Astrocyte (in vitro differentiated cells and primary cell): ENCODE data around the gene SBF2. TPM values are rescaled to one million over a fixed set of nuclear protein-coding genes. Genes with fewer than 3 reads are reported as not detected.

Experiments used
- DNase-seq: peaks from one replicate; pipeline ENCODE4 v3.0.0-alpha.2; 2010; ENCODE audit warnings: low read depth
- FAIRE-seq: peaks from 2 replicates; lab custom pipeline; 2011; peaks lifted over from hg19 to GRCh38; lab: Jason Lieb, UNC
- H2AFZ ChIP-seq: 2 replicates; pipeline ENCODE4 v1.6.0; 2012; ENCODE audit warnings: low read depth, low read length, inconsistent platforms
- H3K27ac ChIP-seq: 2 replicates; pipeline ENCODE4 v1.5.1; 2011; ENCODE audit warnings: low read depth, low read length, inconsistent platforms
- H3K27me3 ChIP-seq: 2 replicates; pipeline ENCODE4 v1.6.0; 2011; ENCODE audit warnings: low read length, inconsistent platforms; ENCODE audit not compliant: insufficient read depth
- H3K36me3 ChIP-seq: 2 replicates; pipeline ENCODE4 v1.5.1; 2011; ENCODE audit warnings: low read length, inconsistent platforms; ENCODE audit not compliant: insufficient read depth
- H3K4me1 ChIP-seq: 2 replicates; pipeline ENCODE4 v1.5.1; 2011; ENCODE audit warnings: low read length, inconsistent platforms; ENCODE audit not compliant: insufficient read depth
- H3K4me2 ChIP-seq: 2 replicates; pipeline ENCODE4 v1.6.0; 2012; ENCODE audit warnings: low read length, inconsistent platforms
- H3K4me3 ChIP-seq: 2 replicates; pipeline ENCODE4 v1.5.1; 2011; ENCODE audit warnings: low read depth, mild to moderate bottlenecking, low read length, inconsistent platforms; ENCODE audit not compliant: insufficient read depth
- H3K79me2 ChIP-seq: 2 replicates; pipeline ENCODE4 v1.6.0; 2012; ENCODE audit warnings: mild to moderate bottlenecking, low read length, inconsistent platforms; ENCODE audit not compliant: insufficient read depth
- H3K9ac ChIP-seq: 2 replicates; pipeline ENCODE4 v1.6.0; 2012; ENCODE audit warnings: mild to moderate bottlenecking, low read length, inconsistent platforms
- H3K9me3 ChIP-seq: 2 replicates; pipeline ENCODE4 v1.5.1; 2012; ENCODE audit warnings: low read depth, mild to moderate bottlenecking, low read length, inconsistent platforms; ENCODE audit not compliant: insufficient read depth
- H4K20me1 ChIP-seq: 2 replicates; pipeline ENCODE4 v1.6.0; 2012; ENCODE audit warnings: low read length, inconsistent platforms; ENCODE audit not compliant: insufficient read depth
- H3K27ac Mint-ChIP-seq: one replicate; pipeline ENCODE4 v1.8.0; 2021; ENCODE audit warnings: mild to moderate bottlenecking, mixed read lengths; ENCODE audit not compliant: unreplicated experiment
- H3K27me3 Mint-ChIP-seq: one replicate; pipeline ENCODE4 v1.8.0; 2021; ENCODE audit warnings: low read depth, mixed read lengths; ENCODE audit not compliant: unreplicated experiment
- H3K36me3 Mint-ChIP-seq: one replicate; pipeline ENCODE4 v1.8.0; 2021; ENCODE audit warnings: low read depth, mixed read lengths; ENCODE audit not compliant: unreplicated experiment
- H3K4me1 Mint-ChIP-seq: one replicate; pipeline ENCODE4 v1.8.0; 2021; ENCODE audit warnings: low read depth, mixed read lengths; ENCODE audit not compliant: unreplicated experiment
- H3K4me3 Mint-ChIP-seq: one replicate; pipeline ENCODE4 v1.8.0; 2021; ENCODE audit warnings: mild to moderate bottlenecking, moderate library complexity, mixed read lengths; ENCODE audit not compliant: unreplicated experiment
- H3K9me3 Mint-ChIP-seq: one replicate; pipeline ENCODE4 v1.8.0; 2021; ENCODE audit warnings: mild to moderate bottlenecking, mixed read lengths; ENCODE audit not compliant: unreplicated experiment
- EZH2 ChIP-seq: IDR thresholded peaks from 2 replicates; pipeline ENCODE4 v1.6.1; 2012; ENCODE audit warnings: mild to moderate bottlenecking, low read length, inconsistent platforms; ENCODE audit not compliant: insufficient read depth
- total RNA-seq: library from RNA; stranded (reverse); gene quantifications from 2 replicates; pipeline ENCODE4 v1.2.1, GENCODE V29; 2021
- TF ChIP-seq, protein P1 (sequence below): IDR thresholded peaks from 2 replicates; pipeline ENCODE4 v1.5.1; 2011; ENCODE audit warnings: low read depth, mild to moderate bottlenecking, inconsistent platforms, low read length, moderate library complexity; ENCODE audit not compliant: insufficient read depth

Gene SBF2
- total RNA-seq, 1 donor from 2014 or later, result 50.0 TPM

DNA sequence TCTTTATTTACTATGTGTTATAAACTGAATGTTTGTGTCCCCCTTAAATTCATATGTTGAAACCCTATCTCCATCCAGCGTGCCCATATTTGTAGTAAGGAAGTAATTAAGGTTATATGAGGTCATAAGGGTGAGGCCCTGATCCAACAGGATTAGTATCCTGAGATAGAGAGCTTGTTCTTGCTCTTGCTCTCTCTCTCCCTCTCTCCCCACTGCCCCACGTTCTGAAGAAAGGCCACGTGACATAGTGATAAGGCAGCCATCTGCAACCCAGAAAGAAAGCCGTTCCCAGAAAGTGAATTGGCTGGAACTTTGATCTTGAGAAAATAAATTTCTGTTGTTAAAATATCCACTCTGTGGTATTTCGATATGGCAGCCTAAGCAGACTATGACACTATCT lies 417.7 kb downstream of the SBF2 start:
- no peak for TF ChIP-seq EZH2
- TF ChIP-seq, protein P1, sequence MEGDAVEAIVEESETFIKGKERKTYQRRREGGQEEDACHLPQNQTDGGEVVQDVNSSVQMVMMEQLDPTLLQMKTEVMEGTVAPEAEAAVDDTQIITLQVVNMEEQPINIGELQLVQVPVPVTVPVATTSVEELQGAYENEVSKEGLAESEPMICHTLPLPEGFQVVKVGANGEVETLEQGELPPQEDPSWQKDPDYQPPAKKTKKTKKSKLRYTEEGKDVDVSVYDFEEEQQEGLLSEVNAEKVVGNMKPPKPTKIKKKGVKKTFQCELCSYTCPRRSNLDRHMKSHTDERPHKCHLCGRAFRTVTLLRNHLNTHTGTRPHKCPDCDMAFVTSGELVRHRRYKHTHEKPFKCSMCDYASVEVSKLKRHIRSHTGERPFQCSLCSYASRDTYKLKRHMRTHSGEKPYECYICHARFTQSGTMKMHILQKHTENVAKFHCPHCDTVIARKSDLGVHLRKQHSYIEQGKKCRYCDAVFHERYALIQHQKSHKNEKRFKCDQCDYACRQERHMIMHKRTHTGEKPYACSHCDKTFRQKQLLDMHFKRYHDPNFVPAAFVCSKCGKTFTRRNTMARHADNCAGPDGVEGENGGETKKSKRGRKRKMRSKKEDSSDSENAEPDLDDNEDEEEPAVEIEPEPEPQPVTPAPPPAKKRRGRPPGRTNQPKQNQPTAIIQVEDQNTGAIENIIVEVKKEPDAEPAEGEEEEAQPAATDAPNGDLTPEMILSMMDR, result no peak
- H2AFZ ChIP-seq, result no peak overlapping the region
- no peak overlapping the region for H3K4me2 ChIP-seq
- H3K36me3 ChIP-seq, result no peaks in the 10 kb centered on the region
- H3K9me3 Mint-ChIP-seq, result peaks cover 3% of the 10 kb centered on the region
- no peaks in the 10 kb centered on the region for H3K4me1 ChIP-seq
- DNase-seq (no peak), FAIRE-seq (no peak)
- no peak overlapping the region for H3K4me3 Mint-ChIP-seq
- no peak overlapping the region for H3K9ac ChIP-seq
- peaks cover 3% of the 10 kb centered on the region for H3K36me3 Mint-ChIP-seq
- no peaks in the 10 kb centered on the region for H3K27me3 ChIP-seq
- no peak overlapping the region for H3K4me3 ChIP-seq
- H3K27ac ChIP-seq, result no peak overlapping the region
- no peak overlapping the region for H3K27ac Mint-ChIP-seq
- no peaks in the 10 kb centered on the region for H3K79me2 ChIP-seq
- H3K27me3 Mint-ChIP-seq, result no peaks in the 10 kb centered on the region
- H3K9me3 ChIP-seq, result no peaks in the 10 kb centered on the region
- H3K4me1 Mint-ChIP-seq, result peaks cover 6% of the 10 kb centered on the region
- no peaks in the 10 kb centered on the region for H4K20me1 ChIP-seq

DNA sequence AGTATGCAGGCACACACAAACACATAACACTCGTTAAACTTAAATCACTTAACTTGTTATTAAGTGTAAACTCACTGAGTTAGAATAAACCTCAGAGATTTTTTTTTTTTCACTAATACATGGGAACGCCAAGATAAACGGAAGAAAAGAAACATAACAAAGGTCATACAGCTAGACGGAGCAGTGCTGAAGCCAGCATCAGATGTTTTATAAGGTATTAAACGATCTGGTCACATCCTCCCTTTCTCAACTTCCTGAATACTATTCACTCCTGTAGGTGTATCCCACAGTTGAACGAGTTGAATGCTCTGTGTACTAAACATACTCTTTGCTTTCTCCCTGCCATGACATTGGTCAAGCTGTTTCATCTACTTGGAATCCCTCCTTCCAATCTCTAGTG lies 418.2 kb downstream of the SBF2 start:
- H3K4me3 ChIP-seq, result no peak overlapping the region
- Mint-ChIP-seq H3K4me1 (peaks cover 6% of the 10 kb centered on the region), H3K27ac (no peak overlapping the region), H3K4me3 (no peak overlapping the region), H3K27me3 (no peaks in the 10 kb centered on the region), H3K36me3 (peaks cover 3% of the 10 kb centered on the region), H3K9me3 (peaks cover 3% of the 10 kb centered on the region)
- H4K20me1 ChIP-seq, result no peaks in the 10 kb centered on the region
- H2AFZ ChIP-seq, result no peak overlapping the region
- H3K4me1 ChIP-seq, result no peaks in the 10 kb centered on the region
- no peaks in the 10 kb centered on the region for H3K36me3 ChIP-seq
- H3K9ac ChIP-seq, result no peak overlapping the region
- no peak overlapping the region for H3K27ac ChIP-seq
- no peaks in the 10 kb centered on the region for H3K79me2 ChIP-seq
- H3K9me3 ChIP-seq, result no peaks in the 10 kb centered on the region
- TF ChIP-seq EZH2, result no peak
- TF ChIP-seq, protein P1, result no peak
- no peaks in the 10 kb centered on the region for H3K27me3 ChIP-seq
- DNase-seq (no peak), FAIRE-seq (no peak)
- H3K4me2 ChIP-seq, result no peak overlapping the region

GRCh38 chr11:9875399-9875798 lies 418.6 kb downstream of the SBF2 start:
- no peaks in the 10 kb centered on the region for H3K27me3 ChIP-seq
- H3K27ac ChIP-seq, result no peak overlapping the region
- H3K4me1 Mint-ChIP-seq, result peaks cover 6% of the 10 kb centered on the region
- no peak for TF ChIP-seq EZH2
- TF ChIP-seq, protein P1, result no peak
- H3K4me1 ChIP-seq, result no peaks in the 10 kb centered on the region
- H3K9ac ChIP-seq, result no peak overlapping the region
- H3K4me3 Mint-ChIP-seq, result no peak overlapping the region
- no peak overlapping the region for H2AFZ ChIP-seq
- H4K20me1 ChIP-seq, result no peaks in the 10 kb centered on the region
- H3K9me3 Mint-ChIP-seq, result peaks cover 3% of the 10 kb centered on the region
- DNase-seq (no peak), FAIRE-seq (no peak)
- no peaks in the 10 kb centered on the region for H3K27me3 Mint-ChIP-seq
- no peaks in the 10 kb centered on the region for H3K79me2 ChIP-seq
- no peaks in the 10 kb centered on the region for H3K36me3 ChIP-seq
- no peak overlapping the region for H3K4me3 ChIP-seq
- H3K27ac Mint-ChIP-seq, result no peak overlapping the region
- H3K4me2 ChIP-seq, result no peak overlapping the region
- H3K9me3 ChIP-seq, result no peaks in the 10 kb centered on the region
- peaks cover 3% of the 10 kb centered on the region for H3K36me3 Mint-ChIP-seq
